HFFc6 (cell line): ENCODE data around the gene CLEC16A. TPM values are rescaled to one million over a fixed set of nuclear protein-coding genes. Genes with fewer than 3 reads are reported as not detected.

Experiments
- DNase-seq: peaks from one replicate; pipeline ENCODE4 v3.0.0-alpha.2; 2018
- H3K27ac Mint-ChIP-seq: 2 replicates; pipeline ENCODE4 v1.8.0; 2020; ENCODE audit warnings: mild to moderate bottlenecking, mixed read lengths
- H3K27me3 Mint-ChIP-seq: 2 replicates; pipeline ENCODE4 v1.8.0; 2021; ENCODE audit warnings: mild to moderate bottlenecking, moderate library complexity, mixed read lengths; ENCODE audit not compliant: insufficient read depth
- H3K36me3 Mint-ChIP-seq: 2 replicates; pipeline ENCODE4 v1.8.0; 2021; ENCODE audit warnings: low read depth, mixed read lengths
- H3K4me1 Mint-ChIP-seq: 2 replicates; pipeline ENCODE4 v1.8.0; 2020; ENCODE audit warnings: low read depth, mixed read lengths
- H3K4me3 Mint-ChIP-seq: 2 replicates; pipeline ENCODE4 v1.8.0; 2020; ENCODE audit warnings: mild to moderate bottlenecking, moderate library complexity, mixed read lengths
- H3K9me3 Mint-ChIP-seq: 2 replicates; pipeline ENCODE4 v1.8.0; 2020; ENCODE audit warnings: mild to moderate bottlenecking, mixed read lengths
- total RNA-seq, 6 experiments: library from RNA; stranded (reverse); fragmentation: NEBNext Ultra II Directional; extraction: Animal tissue kit (Norgen Biotek cat#: 25700); gene quantifications; 2 replicates in 1 of 6; 3 replicates in 5 of 6; pipeline ENCODE4 v1.2.3, GENCODE V29; 2021
- TF ChIP-seq, protein P1 (sequence below): fragments of 200-600 bp; sonication (generic); IDR thresholded peaks from 2 replicates; pipeline ENCODE4 v1.5.0; 2021; ENCODE audit warnings: antibody characterized with exemption, mild to moderate bottlenecking

The CLEC16A gene
- total RNA-seq, 6 experiments from 2014 or later = 19.4 to 23.2 (median 21.2) TPM

DNA sequence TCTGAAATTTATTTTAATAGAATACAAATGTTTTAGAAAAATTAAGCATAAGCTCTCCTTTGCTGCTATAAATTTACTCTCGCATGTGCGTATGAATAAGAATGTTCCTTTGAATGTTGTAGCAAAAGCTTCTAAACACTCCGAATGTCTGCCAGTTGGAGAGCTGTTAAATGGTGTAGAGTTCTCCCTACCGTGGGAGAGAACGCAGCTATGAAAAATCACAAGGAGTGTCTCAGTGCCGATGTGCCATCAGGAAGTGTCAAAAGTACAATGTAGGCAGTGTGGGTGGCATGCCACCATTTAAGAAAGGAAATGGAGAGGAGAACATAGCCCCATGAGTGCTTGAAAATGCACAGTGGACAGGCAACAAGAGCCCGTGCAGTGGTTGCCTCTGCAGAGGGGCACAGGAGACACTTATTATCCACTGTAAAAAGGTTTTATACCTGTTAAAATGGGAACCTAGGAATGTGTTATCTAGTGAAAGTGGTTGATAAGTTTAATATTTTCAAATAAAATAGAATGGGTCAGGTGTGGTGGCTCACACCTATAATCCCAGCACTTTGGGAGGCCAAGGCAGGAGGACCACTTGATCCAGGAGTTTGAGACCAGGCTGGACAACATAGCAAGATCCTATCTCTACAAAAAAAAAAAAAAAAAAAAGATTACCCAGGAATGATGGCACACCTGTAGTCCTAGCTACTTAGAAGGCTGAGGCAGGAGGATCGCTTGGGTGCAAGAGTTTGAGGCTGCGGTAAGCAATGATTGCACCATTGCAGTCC is 167.7 kb downstream of the CLEC16A start:
- no peak overlapping the region for H3K4me3 Mint-ChIP-seq
- peaks cover 22% of the 10 kb centered on the region for H3K36me3 Mint-ChIP-seq
- DNase-seq = no peak
- H3K4me1 Mint-ChIP-seq = peaks cover 37% of the 10 kb centered on the region
- TF ChIP-seq, protein P1, sequence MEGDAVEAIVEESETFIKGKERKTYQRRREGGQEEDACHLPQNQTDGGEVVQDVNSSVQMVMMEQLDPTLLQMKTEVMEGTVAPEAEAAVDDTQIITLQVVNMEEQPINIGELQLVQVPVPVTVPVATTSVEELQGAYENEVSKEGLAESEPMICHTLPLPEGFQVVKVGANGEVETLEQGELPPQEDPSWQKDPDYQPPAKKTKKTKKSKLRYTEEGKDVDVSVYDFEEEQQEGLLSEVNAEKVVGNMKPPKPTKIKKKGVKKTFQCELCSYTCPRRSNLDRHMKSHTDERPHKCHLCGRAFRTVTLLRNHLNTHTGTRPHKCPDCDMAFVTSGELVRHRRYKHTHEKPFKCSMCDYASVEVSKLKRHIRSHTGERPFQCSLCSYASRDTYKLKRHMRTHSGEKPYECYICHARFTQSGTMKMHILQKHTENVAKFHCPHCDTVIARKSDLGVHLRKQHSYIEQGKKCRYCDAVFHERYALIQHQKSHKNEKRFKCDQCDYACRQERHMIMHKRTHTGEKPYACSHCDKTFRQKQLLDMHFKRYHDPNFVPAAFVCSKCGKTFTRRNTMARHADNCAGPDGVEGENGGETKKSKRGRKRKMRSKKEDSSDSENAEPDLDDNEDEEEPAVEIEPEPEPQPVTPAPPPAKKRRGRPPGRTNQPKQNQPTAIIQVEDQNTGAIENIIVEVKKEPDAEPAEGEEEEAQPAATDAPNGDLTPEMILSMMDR = no peak
- H3K27ac Mint-ChIP-seq = no peak overlapping the region
- H3K9me3 Mint-ChIP-seq = peaks cover 8% of the 10 kb centered on the region; the same call in 1 of the 2 replicates
- H3K27me3 Mint-ChIP-seq = no peaks in the 10 kb centered on the region

GRCh38 chr16:11112723-11113348 is 168.5 kb downstream of the CLEC16A start:
- Mint-ChIP-seq H3K4me3 (no peak overlapping the region), H3K9me3 (peaks cover 8% of the 10 kb centered on the region; the same call in 1 of the 2 replicates), H3K36me3 (peaks cover 27% of the 10 kb centered on the region), H3K27ac (no peak overlapping the region), H3K27me3 (no peaks in the 10 kb centered on the region), H3K4me1 (peaks cover 33% of the 10 kb centered on the region)
- TF ChIP-seq, protein P1 = no peak
- no peak for DNase-seq

DNA sequence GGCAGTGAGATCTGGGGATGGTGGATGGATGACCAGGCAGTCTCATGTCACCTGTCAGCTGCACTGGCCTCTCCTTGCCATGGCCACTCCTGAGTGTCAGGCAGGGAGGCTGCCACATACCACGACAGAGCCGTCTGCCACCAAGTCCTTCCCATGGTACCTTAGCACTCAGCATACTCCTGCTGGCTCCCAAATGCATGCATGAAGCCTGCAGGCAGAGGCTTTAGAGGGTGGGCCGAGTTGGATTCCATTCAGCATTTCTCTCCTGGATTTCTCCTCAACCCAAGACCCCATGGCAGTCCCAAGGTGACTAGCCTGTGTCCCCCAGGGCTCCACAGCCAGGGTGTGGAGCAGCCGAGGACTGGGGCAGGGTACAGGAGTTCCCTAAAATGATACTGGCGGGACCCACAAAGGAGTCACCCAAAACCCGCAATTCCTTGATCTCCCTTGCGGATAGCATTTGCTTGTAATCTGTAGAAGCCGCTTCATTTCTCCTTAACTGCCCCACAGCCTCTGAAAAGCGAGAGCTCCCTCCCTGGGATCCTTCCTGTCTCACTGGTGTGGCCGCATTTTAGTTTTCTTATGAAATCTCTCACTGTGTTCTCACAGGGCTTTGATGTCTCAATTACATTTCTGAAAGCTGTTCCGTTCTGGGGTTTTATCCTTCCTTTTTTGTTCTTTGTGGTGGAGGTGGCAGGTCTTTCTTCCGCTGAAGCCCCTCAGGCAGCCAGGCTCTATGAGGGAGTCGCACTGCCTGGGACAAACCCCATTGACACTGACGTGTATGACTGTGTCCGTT is 170.2 kb downstream of the CLEC16A start:
- Mint-ChIP-seq H3K9me3 (peaks cover 12% of the 10 kb centered on the region), H3K4me3 (no peak overlapping the region), H3K4me1 (peaks cover 37% of the 10 kb centered on the region), H3K36me3 (peaks cover 35% of the 10 kb centered on the region), H3K27ac (no peak overlapping the region), H3K27me3 (no peaks in the 10 kb centered on the region; the same call in 1 of the 2 replicates)
- no peak for DNase-seq
- TF ChIP-seq, protein P1 = no peak

DNA sequence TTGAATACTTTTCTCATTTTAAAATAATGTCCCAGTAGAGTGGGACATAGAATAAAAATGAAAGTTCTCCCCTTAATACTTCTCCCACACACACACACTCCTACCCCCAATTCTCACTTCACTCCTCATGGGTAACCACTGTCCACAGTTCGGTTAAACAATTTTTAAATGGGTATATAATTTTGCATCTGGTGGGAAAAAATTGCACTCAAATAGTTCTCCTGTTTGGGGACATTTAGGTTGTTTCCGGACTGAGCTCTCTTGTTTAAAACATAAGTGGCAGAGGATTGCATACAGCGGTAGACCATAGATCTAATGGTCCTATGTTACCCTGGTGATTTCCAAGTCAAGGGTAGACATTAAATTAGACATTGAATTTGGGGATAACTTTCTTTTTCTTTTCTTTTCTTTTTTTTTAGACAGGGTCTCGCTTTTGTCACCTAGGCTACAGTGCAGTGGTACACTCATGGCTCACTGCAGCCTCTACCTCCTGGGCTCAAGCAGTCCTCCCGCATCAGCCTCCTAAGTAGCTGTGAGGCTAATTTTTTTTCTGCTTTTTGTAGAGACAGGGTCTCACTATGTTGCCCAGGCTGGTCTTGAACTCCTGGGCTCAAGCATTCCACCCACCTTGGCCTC is 173.3 kb downstream of the CLEC16A start:
- TF ChIP-seq, protein P1 = no peak
- Mint-ChIP-seq H3K9me3 (peaks cover 7% of the 10 kb centered on the region; the same call in 1 of the 2 replicates), H3K27me3 (no peaks in the 10 kb centered on the region; the same call in 1 of the 2 replicates), H3K4me3 (no peak overlapping the region), H3K4me1 (peaks cover 40% of the 10 kb centered on the region), H3K27ac (peak overlapping the region; percentile 29; the same call in 1 of the 2 replicates), H3K36me3 (peaks cover 42% of the 10 kb centered on the region)
- no peak for DNase-seq

DNA sequence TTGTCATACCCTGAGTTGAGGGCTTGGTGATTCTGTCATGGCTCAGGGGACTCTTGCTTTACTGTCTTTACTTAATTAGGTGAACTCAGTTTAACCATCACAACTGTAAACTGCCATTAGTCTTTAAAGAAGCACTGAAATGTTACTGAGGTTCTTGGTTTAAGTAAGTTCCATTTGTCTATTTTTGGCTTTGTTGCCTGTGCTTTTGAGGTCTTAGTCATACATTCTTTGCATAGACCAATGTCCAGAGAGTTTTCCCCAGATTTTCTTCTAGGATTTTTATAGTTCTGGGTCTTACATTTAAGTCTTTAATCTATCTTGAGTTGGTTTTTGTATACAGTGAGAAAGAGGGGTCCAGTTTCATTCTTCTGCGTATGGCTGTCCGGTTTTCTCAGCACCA is 174.1 kb downstream of the CLEC16A start:
- Mint-ChIP-seq H3K4me1 (peaks cover 40% of the 10 kb centered on the region), H3K27me3 (no peaks in the 10 kb centered on the region; the same call in 1 of the 2 replicates), H3K36me3 (peaks cover 42% of the 10 kb centered on the region), H3K9me3 (peaks cover 7% of the 10 kb centered on the region; the same call in 1 of the 2 replicates), H3K27ac (no peak overlapping the region), H3K4me3 (no peak overlapping the region; the same call in 1 of the 2 replicates)
- TF ChIP-seq, protein P1 = no peak
- DNase-seq = peak; percentile 36
